Measurements from ENCODE around the gene ADRA2B.

DNA sequence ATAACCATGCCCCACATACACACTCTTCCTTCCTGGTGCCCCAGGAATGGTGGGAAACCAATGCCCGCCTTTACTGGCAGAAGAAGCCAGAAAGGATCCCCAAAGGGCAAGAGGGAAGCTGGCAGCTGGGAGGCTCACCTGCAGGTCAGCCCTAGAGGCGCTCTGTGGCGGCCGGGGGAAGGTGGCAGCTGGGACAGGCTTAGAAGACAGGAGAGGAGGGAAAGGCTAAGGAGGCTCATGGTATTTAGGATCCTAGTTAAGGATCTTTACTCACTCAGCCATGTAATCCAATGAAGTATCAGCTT, 23.8 kb downstream of the ADRA2B start:
- no peak for TF ChIP-seq EP300 (IDR thresholded peaks at IDR 0.05; ENCODE audit: borderline replicate concordance)
- TF ChIP-seq TAF1 (IDR thresholded peaks at IDR 0.05; ENCODE audit: low read depth) = no peak
- no peak for TF ChIP-seq FOXM1 (IDR thresholded peaks at IDR 0.05; ENCODE audit: borderline replicate concordance, low read depth)
